Spinal cord (tissue), 10 donors: Measurements from ENCODE around the gene HCN3. TPM values are rescaled to one million over a fixed set of nuclear protein-coding genes. Genes with fewer than 3 reads are reported as not detected.
"Not testable (repeated sequence)": the region's sequence is repeated elsewhere in the genome, so short reads cannot be mapped to it uniquely, and the experiment has no call there.

ENCODE experiments used
- DNase-seq, 6 donors: peaks; one replicate each; pipeline versions ENCODE4 v3.0.0 to v3.0.0-alpha.2; 2013 to 2015; ENCODE audit warnings: low spot score in 6 of 6, low read depth in 4 of 6
- H3K27ac ChIP-seq: one replicate; pipeline ENCODE4 v1.5.1; 2013; ENCODE audit warnings: low read depth, low read length, control low read depth
- H3K27me3 ChIP-seq: one replicate; pipeline ENCODE4 v1.6.1; 2013; ENCODE audit warnings: low read length; ENCODE audit not compliant: control insufficient read depth, insufficient read depth
- H3K36me3 ChIP-seq: one replicate; pipeline ENCODE4 v1.6.1; 2013; ENCODE audit warnings: low read length; ENCODE audit not compliant: control insufficient read depth, insufficient read depth
- H3K4me1 ChIP-seq: one replicate; pipeline ENCODE4 v1.6.1; 2013; ENCODE audit warnings: low read length; ENCODE audit not compliant: control insufficient read depth, insufficient read depth
- H3K4me3 ChIP-seq: one replicate; pipeline ENCODE4 v1.5.1; 2013; ENCODE audit warnings: low read depth, low read length, control low read depth
- H3K9me3 ChIP-seq: one replicate; pipeline ENCODE4 v1.6.1; 2013; ENCODE audit warnings: low read length; ENCODE audit not compliant: control insufficient read depth, insufficient read depth
- WGBS: methylation state at CpG from one replicate; pipeline ENCODE4 v1.1.5; 2013; ENCODE audit warnings: missing lambda C conversion rate; ENCODE audit not compliant: insufficient coverage; 5-methylcytosine and 5-hydroxymethylcytosine counted together
- long read RNA-seq, 4 donors: transcript quantifications; one replicate each; lab custom pipeline, GENCODE V29; 2026
- polyA plus RNA-seq, 2 donors: library from polyadenylated mRNA; unstranded; fragments of 120-200 nt; gene quantifications; one replicate each; pipeline ENCODE4 v1.2.1, GENCODE V29; 2013; ENCODE audit not compliant: insufficient read length in 2 of 2
- total RNA-seq, 2 donors: library from RNA; depleted of rRNA in 1 of 2; stranded (reverse); fragments of 120-200 nt in 1 of 2; fragments of >200 nt in 1 of 2; gene quantifications; one replicate each; pipeline versions ENCODE4 v1.2.3 to v1.2.4, GENCODE V29; 2013 to 2014
- donor health status: healthy.

The HCN3 gene
- 1 to 10 TPM; 6.1 to 9.0 TPM for total RNA-seq
- 10 to 100 TPM; 28.6 to 36.0 TPM for polyA plus RNA-seq
- long read RNA-seq, donor 1, partial matches to known transcripts, result 0 of 2 reads
- long read RNA-seq, donor 1, other reads (novel, unspliced or antisense), result 0 of 2 reads
- long read RNA-seq, donor 2, partial matches to known transcripts, result 0 of 2 reads
- long read RNA-seq, donor 2, other reads (novel, unspliced or antisense), result 0 of 2 reads
- long read RNA-seq, donor 3, partial matches to known transcripts, result 0 of 1 reads
- long read RNA-seq, donor 3, other reads (novel, unspliced or antisense), result 0 of 1 reads
- long read RNA-seq, donor 4, result 0 reads

DNA sequence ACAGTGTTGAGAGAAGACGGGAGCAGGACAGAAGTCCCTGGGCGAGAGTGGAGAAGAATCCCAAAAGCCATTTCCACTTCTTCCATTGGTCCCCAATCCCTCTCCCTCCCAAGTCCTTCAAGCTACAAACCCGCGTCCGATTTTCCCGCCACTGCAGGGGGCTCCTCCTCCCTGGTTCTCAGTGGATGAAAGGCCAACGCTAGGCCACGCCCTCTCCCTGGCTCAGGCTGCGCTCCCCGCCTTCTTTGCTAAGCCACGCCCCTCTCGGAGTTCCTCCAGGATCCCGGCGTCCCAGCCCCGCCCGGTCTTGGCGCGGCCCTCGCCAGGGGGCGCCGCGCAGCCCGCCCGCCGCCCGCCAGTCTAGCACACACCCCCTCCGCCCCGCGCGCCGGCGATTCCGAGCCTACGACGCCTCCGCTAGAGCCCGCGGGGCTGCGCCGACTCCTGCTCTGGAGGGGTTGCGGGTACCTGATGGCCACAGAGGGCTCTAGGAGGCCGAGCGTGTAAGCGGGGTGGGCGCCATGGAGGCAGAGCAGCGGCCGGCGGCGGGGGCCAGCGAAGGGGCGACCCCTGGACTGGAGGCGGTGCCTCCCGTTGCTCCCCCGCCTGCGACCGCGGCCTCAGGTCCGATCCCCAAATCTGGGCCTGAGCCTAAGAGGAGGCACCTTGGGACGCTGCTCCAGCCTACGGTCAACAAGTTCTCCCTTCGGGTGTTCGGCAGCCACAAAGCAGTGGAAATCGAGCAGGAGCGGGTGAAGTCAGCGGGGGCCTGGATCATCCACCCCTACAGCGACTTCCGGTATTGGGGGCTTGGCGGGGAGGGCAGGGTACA lies at the start of gene HCN3:
Gene HCN3, plus strand, starts transcription at position 394 of the 832 bp plus-strand sequence. Its CDS starts 128 bp downstream, at position 522.
- peak within 1 kb of the TSS; percentile 57 for H3K27ac ChIP-seq
- H3K9me3 ChIP-seq, result no peaks in the 10 kb centered on the region
- H3K27me3 ChIP-seq, result no peaks in the 10 kb centered on the region
- peaks cover 25% of the 10 kb centered on the region for H3K4me1 ChIP-seq
- DNase-seq, result peak; percentile 92 to 99 (median 98)
- peaks cover 2% of the 10 kb centered on the region for H3K36me3 ChIP-seq
- WGBS, result under 1% methylated on average over 67 of the region's 68 CpGs
- H3K4me3 ChIP-seq, result peak within 1 kb of the TSS; percentile 49

DNA sequence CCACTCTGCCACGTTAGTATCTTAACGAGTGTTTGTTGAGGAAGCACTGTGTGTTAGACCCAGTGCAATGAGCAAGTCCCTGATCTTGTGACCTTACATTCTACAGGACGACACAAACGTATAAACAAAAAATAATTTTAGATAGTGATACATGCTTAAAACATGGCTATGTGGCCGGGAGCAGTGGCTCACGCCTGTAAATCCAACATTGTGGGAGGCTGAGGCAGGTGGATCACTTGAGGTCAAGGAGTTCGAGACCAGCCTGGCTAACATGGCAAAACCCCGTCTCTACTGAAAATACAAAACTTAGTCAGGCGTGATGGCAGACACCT lies 49.2 kb upstream of the HCN3 start:
- Histone ChIP-seq H3K4me1 (peaks cover 33% of the 10 kb centered on the region), H3K27me3 (no peaks in the 10 kb centered on the region), H3K27ac (peak overlapping the region; percentile 88), H3K4me3 (peak overlapping the region; percentile 72), H3K9me3 (no peaks in the 10 kb centered on the region), H3K36me3 (peaks cover 6% of the 10 kb centered on the region)
- 82% methylated on average over 5 of the region's 9 CpGs for WGBS
- DNase-seq, result peak in 1 of 6 donors; percentile 27

DNA sequence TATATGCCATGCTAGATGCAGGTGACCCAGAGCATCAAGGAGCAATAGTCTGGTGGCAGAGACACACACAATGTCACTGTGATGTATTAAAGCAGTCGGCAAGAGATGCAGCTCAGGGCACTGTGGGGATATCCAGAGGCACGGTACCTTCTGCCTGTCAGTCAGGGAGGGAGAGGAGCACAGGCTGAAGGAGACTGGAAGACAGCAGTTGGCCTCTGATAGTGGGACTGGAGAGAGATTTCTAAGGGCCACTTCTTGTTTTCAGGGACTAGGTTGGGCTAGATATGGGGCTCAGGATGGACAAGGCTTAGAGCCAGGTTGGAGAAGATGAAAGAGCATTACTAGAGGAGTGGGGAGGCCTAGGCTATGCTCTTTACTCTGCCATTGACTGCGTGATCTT lies 46.0 kb upstream of the HCN3 start:
- peaks cover 24% of the 10 kb centered on the region for H3K4me1 ChIP-seq
- H3K27me3 ChIP-seq, DNase-seq, H3K27ac ChIP-seq, H3K9me3 ChIP-seq, H3K4me3 ChIP-seq, H3K36me3 ChIP-seq: not testable (repeated sequence)
- WGBS, result 25% methylated on average over 3 of the region's 3 CpGs

DNA sequence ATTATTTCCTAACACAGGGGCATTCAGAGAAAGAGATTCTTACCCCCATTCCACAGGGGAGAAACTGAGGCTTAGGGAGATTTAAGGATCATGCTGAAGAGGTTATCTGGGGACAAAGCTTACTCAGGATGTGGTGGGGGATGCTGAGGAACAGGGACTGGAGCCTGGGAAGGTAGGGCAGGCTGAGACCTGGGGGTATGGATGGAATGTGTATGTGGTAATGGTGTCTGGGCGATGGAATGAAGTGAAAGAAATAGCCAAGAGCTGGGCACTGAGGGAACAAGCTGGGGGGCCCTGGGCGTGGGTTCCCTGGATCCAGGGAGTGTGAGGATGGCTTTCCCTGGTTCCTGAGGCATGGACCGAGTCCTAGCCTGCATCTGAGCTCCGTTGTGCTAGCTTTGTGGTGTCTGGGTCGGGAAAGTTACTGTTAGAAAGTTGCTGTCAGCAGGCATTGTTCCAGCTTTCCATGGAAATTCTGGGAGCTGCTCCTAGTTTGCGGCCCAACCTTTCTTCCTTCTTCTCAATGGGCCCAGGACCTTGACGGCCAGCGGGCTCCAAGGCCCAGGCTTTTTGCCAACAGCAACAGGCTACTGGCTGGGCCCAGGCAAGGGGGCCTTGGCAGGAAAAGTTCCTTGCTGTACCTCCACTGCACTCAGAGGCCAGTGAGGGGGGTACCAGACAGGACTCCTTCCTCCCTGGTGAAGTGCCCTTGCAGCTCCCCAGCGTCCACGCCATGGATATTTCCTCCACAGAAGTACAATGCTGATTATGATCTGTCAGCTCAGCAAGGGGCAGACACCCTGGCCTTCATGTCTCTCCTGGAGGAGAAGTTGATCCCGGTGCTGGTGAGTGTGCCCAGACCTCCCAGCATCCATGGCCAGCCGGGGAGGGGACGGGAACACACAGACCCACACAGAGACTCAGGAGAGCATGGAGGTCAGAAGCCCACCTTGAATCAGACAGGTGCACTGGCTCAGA lies 45.0 kb upstream of the HCN3 start:
- DNase-seq, result peak in 4 of 6 donors; percentile 55 to 89 (median 64)
- peaks cover 17% of the 10 kb centered on the region for H3K4me1 ChIP-seq
- H3K27me3 ChIP-seq, H3K4me3 ChIP-seq, H3K9me3 ChIP-seq: not testable (repeated sequence)
- peaks cover 17% of the 10 kb centered on the region for H3K36me3 ChIP-seq
- peak overlapping the region; percentile 67 for H3K27ac ChIP-seq
- WGBS, result 49% methylated on average over 11 of the region's 13 CpGs

GRCh38 chr1:155233502-155233901 lies 43.8 kb upstream of the HCN3 start:
- Histone ChIP-seq H3K4me1 (peaks cover 10% of the 10 kb centered on the region), H3K36me3 (peaks cover 24% of the 10 kb centered on the region)
- not testable (repeated sequence) for H3K27ac ChIP-seq, DNase-seq, H3K4me3 ChIP-seq, H3K27me3 ChIP-seq, H3K9me3 ChIP-seq
- WGBS, result no CpG with 5 or more reads among the region's 5 CpGs

GRCh38 chr1:155235375-155235774 lies 41.9 kb upstream of the HCN3 start:
- H3K4me1 ChIP-seq, result peaks cover 15% of the 10 kb centered on the region
- H3K36me3 ChIP-seq, result peaks cover 26% of the 10 kb centered on the region
- 91% methylated on average over 3 of the region's 9 CpGs for WGBS
- H3K27ac ChIP-seq, DNase-seq, H3K9me3 ChIP-seq, H3K27me3 ChIP-seq, H3K4me3 ChIP-seq: not testable (repeated sequence)

- H3K27ac ChIP-seq, result no peak overlapping the region
- no peak overlapping the region for H3K4me3 ChIP-seq
- no peaks in the 10 kb centered on the region for H3K27me3 ChIP-seq
- H3K4me1 ChIP-seq, result peaks cover 19% of the 10 kb centered on the region
- H3K9me3 ChIP-seq, result no peaks in the 10 kb centered on the region
- WGBS, result no CpG with 5 or more reads among the region's 5 CpGs
- H3K36me3 ChIP-seq, result peaks cover 26% of the 10 kb centered on the region
- no peak for DNase-seq
These were observed 40.8 kb upstream of the HCN3 start for GRCh38 chr1:155236451-155236850.

GRCh38 chr1:155241069-155241679 lies 36.1 kb upstream of the HCN3 start:
- Histone ChIP-seq H3K36me3 (peaks cover 20% of the 10 kb centered on the region), H3K27me3 (no peaks in the 10 kb centered on the region), H3K4me3 (peak overlapping the region; percentile 50), H3K9me3 (no peaks in the 10 kb centered on the region), H3K27ac (peak overlapping the region; percentile 15), H3K4me1 (peaks cover 31% of the 10 kb centered on the region)
- WGBS, result 18% methylated on average over 4 of the region's 4 CpGs
- peak in 3 of 6 donors; percentile 74 to 96 (median 93) for DNase-seq

- Histone ChIP-seq H3K9me3 (no peaks in the 10 kb centered on the region), H3K4me3 (no peak overlapping the region), H3K4me1 (peaks cover 31% of the 10 kb centered on the region), H3K27me3 (no peaks in the 10 kb centered on the region), H3K36me3 (peaks cover 16% of the 10 kb centered on the region), H3K27ac (peak overlapping the region; percentile 15)
- DNase-seq, result no peak
- 66% methylated on average over 3 of the region's 4 CpGs for WGBS
These were observed 35.4 kb upstream of the HCN3 start for GRCh38 chr1:155241841-155242264.
